HEK293 (cell line): ENCODE results near the gene TMC2.

Experiments
- CTCF ChIA-PET: fragments of 350-600 bp; formaldehyde crosslinking; extraction: SDS; loops from one replicate; lab custom pipeline; 2021; ENCODE audit warnings: antibody characterized with exemption; lab: Yijun Ruan, JAX
- POLR2A ChIA-PET: fragments of 300-600 bp; formaldehyde crosslinking; extraction: SDS; loops from one replicate; lab custom pipeline; 2020; ENCODE audit warnings: antibody characterized with exemption, inconsistent platforms; lab: Yijun Ruan, JAX
- H3K27ac ChIP-seq: fragments of 200-500 bp; sonication (Bioruptor generic); 2 replicates; pipeline ENCODE4 v1.5.1; 2014; ENCODE audit warnings: low read depth, low read length, control low read depth, inconsistent platforms; ENCODE audit errors: extremely low read depth
- H3K36me3 ChIP-seq, 2 experiments: fragments of 200-500 bp in 1 of 2; sonication (Bioruptor generic) in 1 of 2; 1 replicate in 1 of 2; 2 replicates in 1 of 2; pipeline ENCODE4 v1.5.1; 2014 to 2017; ENCODE audit warnings: inconsistent platforms in 2 of 2, low read length in 2 of 2; ENCODE audit not compliant: control insufficient read depth in 2 of 2, insufficient read depth in 1 of 2
- H3K4me1 ChIP-seq: fragments of 200-500 bp; sonication (Bioruptor generic); 2 replicates; pipeline ENCODE4 v1.5.1; 2014; ENCODE audit warnings: mild to moderate bottlenecking, low read length, inconsistent platforms; ENCODE audit not compliant: control insufficient read depth, insufficient read depth
- H3K4me3 ChIP-seq: 2 replicates; pipeline ENCODE4 v1.5.1; 2011; ENCODE audit warnings: low read depth, mild to moderate bottlenecking, control low read depth, low read length, moderate library complexity
- H3K9me3 ChIP-seq: fragments of 200-500 bp; sonication (Bioruptor generic); 2 replicates; pipeline ENCODE4 v1.5.1; 2014; ENCODE audit warnings: low read depth, low read length, inconsistent platforms; ENCODE audit not compliant: control insufficient read depth, insufficient read depth
- EGR2 ChIP-seq: fragments of 450-650 bp; formaldehyde crosslinking; IDR thresholded peaks from 2 replicates; pipeline ENCODE4 v1.5.1; 2016; ENCODE audit warnings: low read depth, missing biosample characterization, missing genetic modification characterization
- GLIS1 ChIP-seq: fragments of 450-650 bp; formaldehyde crosslinking; IDR thresholded peaks from 2 replicates; pipeline ENCODE4 v1.5.1; 2016; ENCODE audit warnings: missing biosample characterization, missing genetic modification characterization
- GLIS2 ChIP-seq: fragments of 450-650 bp; formaldehyde crosslinking; IDR thresholded peaks from 2 replicates; pipeline ENCODE4 v1.5.1; 2016; ENCODE audit warnings: missing biosample characterization, missing genetic modification characterization
- IKZF3 ChIP-seq: fragments of 450-650 bp; IDR thresholded peaks from 2 replicates; pipeline ENCODE4 v1.5.0; 2018; ENCODE audit warnings: missing biosample characterization, mild to moderate bottlenecking, missing genetic modification characterization, moderate library complexity
- KLF10 ChIP-seq: fragments of 450-650 bp; IDR thresholded peaks from 2 replicates; pipeline ENCODE4 v1.5.1; 2018; ENCODE audit warnings: missing biosample characterization, mild to moderate bottlenecking, missing genetic modification characterization
- MZF1 ChIP-seq: fragments of 450-650 bp; formaldehyde crosslinking; IDR thresholded peaks from 2 replicates; pipeline ENCODE4 v1.5.1; 2017; ENCODE audit warnings: missing biosample characterization, missing genetic modification characterization, borderline replicate concordance
- PATZ1 ChIP-seq: fragments of 450-650 bp; formaldehyde crosslinking; IDR thresholded peaks from 2 replicates; pipeline ENCODE4 v1.5.1; 2016; ENCODE audit warnings: missing biosample characterization, missing genetic modification characterization
- REST ChIP-seq: fragments of 450-650 bp; formaldehyde crosslinking; IDR thresholded peaks from 2 replicates; pipeline ENCODE4 v1.5.1; 2016; ENCODE audit warnings: missing biosample characterization, missing genetic modification characterization
- SCRT2 ChIP-seq: fragments of 450-650 bp; formaldehyde crosslinking; IDR thresholded peaks from 2 replicates; pipeline ENCODE4 v1.5.1; 2016; ENCODE audit warnings: missing biosample characterization, missing genetic modification characterization
- SP2 ChIP-seq: fragments of 450-650 bp; formaldehyde crosslinking; IDR thresholded peaks from 2 replicates; pipeline ENCODE4 v1.5.1; 2016; ENCODE audit warnings: missing biosample characterization, missing genetic modification characterization
- SP3 ChIP-seq: fragments of 450-650 bp; formaldehyde crosslinking; IDR thresholded peaks from 2 replicates; pipeline ENCODE4 v1.5.1; 2016; ENCODE audit warnings: missing biosample characterization, missing genetic modification characterization
- ZBTB11 ChIP-seq: fragments of 450-650 bp; formaldehyde crosslinking; conservative IDR thresholded peaks from 2 replicates; pipeline ENCODE4 v1.5.1; 2016; ENCODE audit warnings: low read depth, missing biosample characterization, missing genetic modification characterization
- ZBTB6 ChIP-seq: fragments of 450-650 bp; formaldehyde crosslinking; IDR thresholded peaks from 2 replicates; pipeline ENCODE4 v1.5.1; 2017; ENCODE audit warnings: missing biosample characterization, missing genetic modification characterization
- ZBTB8A ChIP-seq: fragments of 450-650 bp; formaldehyde crosslinking; IDR thresholded peaks from 2 replicates; pipeline ENCODE4 v1.5.1; 2016; ENCODE audit warnings: missing biosample characterization, missing genetic modification characterization
- ZEB2 ChIP-seq: fragments of 450-650 bp; formaldehyde crosslinking; IDR thresholded peaks from 2 replicates; pipeline ENCODE4 v1.5.1; 2016; ENCODE audit warnings: missing biosample characterization, missing genetic modification characterization
- ZNF239 ChIP-seq: fragments of 450-650 bp; formaldehyde crosslinking; IDR thresholded peaks from 2 replicates; pipeline ENCODE4 v1.5.1; 2016; ENCODE audit warnings: missing biosample characterization, missing genetic modification characterization
- ZNF335 ChIP-seq: fragments of 450-650 bp; formaldehyde crosslinking; conservative IDR thresholded peaks from 2 replicates; pipeline ENCODE4 v1.5.1; 2016; ENCODE audit warnings: missing biosample characterization, missing genetic modification characterization
- ZNF366 ChIP-seq: fragments of 450-650 bp; formaldehyde crosslinking; conservative IDR thresholded peaks from 2 replicates; pipeline ENCODE4 v1.5.1; 2016; ENCODE audit warnings: missing biosample characterization, missing genetic modification characterization
- ZNF449 ChIP-seq: fragments of 450-650 bp; formaldehyde crosslinking; IDR thresholded peaks from 2 replicates; pipeline ENCODE4 v1.5.1; 2017; ENCODE audit warnings: missing biosample characterization, mild to moderate bottlenecking, missing genetic modification characterization, moderate library complexity
- ZNF558 ChIP-seq: fragments of 450-650 bp; formaldehyde crosslinking; IDR thresholded peaks from 2 replicates; pipeline ENCODE4 v1.5.1; 2016; ENCODE audit warnings: missing biosample characterization, missing genetic modification characterization
- ZNF610 ChIP-seq: fragments of 450-650 bp; formaldehyde crosslinking; IDR thresholded peaks from 2 replicates; pipeline ENCODE4 v1.5.1; 2016; ENCODE audit warnings: missing biosample characterization, missing genetic modification characterization, borderline replicate concordance
- ZNF629 ChIP-seq: fragments of 450-650 bp; formaldehyde crosslinking; IDR thresholded peaks from 2 replicates; pipeline ENCODE4 v1.5.1; 2017; ENCODE audit warnings: missing biosample characterization, missing genetic modification characterization
- ZNF830 ChIP-seq: fragments of 450-650 bp; IDR thresholded peaks from 2 replicates; pipeline ENCODE4 v1.5.0; 2018; ENCODE audit warnings: missing biosample characterization, missing genetic modification characterization, low read depth, mild to moderate bottlenecking, moderate library complexity
- ZSCAN30 ChIP-seq: fragments of 450-650 bp; IDR thresholded peaks from 2 replicates; pipeline ENCODE4 v1.5.1; 2018; ENCODE audit warnings: missing biosample characterization, mild to moderate bottlenecking, missing genetic modification characterization, moderate library complexity

The TMC2 gene

GRCh38 chr20:2658414-2659354 is 122.3 kb downstream of the TMC2 start:
- no peak overlapping the region for H3K4me3 ChIP-seq
- H3K4me1 ChIP-seq: peaks cover 4% of the 10 kb centered on the region; the same call in 1 of the 2 replicates
- ChIA-PET CTCF (no interaction called here), POLR2A (interaction anchor here (0.6 to 1.3 kb wide), 4 partner anchors 8 to 194 kb away, joined by 3 to 5 read pairs (median 4); no protein-coding TSS in a partner anchor)
- H3K36me3 ChIP-seq: peaks cover 56 to 97% of the 10 kb centered on the region in 2 experiments
- no peaks in the 10 kb centered on the region for H3K9me3 ChIP-seq
- peak overlapping the region; percentile 31; the same call in 1 of the 2 replicates for H3K27ac ChIP-seq
- peak; percentile 47 for TF ChIP-seq IKZF3 (tag by site-specific recombination)
- 0 out of 2 replicates have a peak, but pooled peaks have one; percentile 45 for TF ChIP-seq ZBTB6
- TF ChIP-seq REST (tag by site-specific recombination): 0 out of 2 replicates have a peak, but pooled peaks have one; percentile 37
- peak; percentile 12; the same call in 1 of the 2 replicates for TF ChIP-seq ZNF610 (tag by site-specific recombination)
- TF ChIP-seq ZNF830 (tag by site-specific recombination): no peak
- no peak for TF ChIP-seq EGR2
- peak; percentile 54 for TF ChIP-seq PATZ1 (tag by site-specific recombination)
- TF ChIP-seq ZNF239: no peak
- TF ChIP-seq GLIS2: peak; percentile 47; the same call in 1 of the 2 replicates
- no peak for TF ChIP-seq ZNF449
- peak; percentile 17; the same call in 1 of the 2 replicates for TF ChIP-seq KLF10
- peak; percentile 53 for TF ChIP-seq ZNF335 (tag by site-specific recombination)
- TF ChIP-seq SP3 (tag by site-specific recombination): peak; percentile 27
- peak; percentile 47; the same call in 1 of the 2 replicates for TF ChIP-seq ZNF629 (tag by site-specific recombination)
- no peak for TF ChIP-seq SCRT2 (tag by site-specific recombination)
- peak; percentile 62; the same call in 1 of the 2 replicates for TF ChIP-seq ZEB2 (tag by site-specific recombination)
- TF ChIP-seq ZNF558 (tag by site-specific recombination): 0 out of 2 replicates have a peak, but pooled peaks have one; percentile 39
- peak; percentile 86 for TF ChIP-seq ZNF366 (tag by site-specific recombination)
- TF ChIP-seq ZBTB8A (tag by site-specific recombination): peak; percentile 24; the same call in 1 of the 2 replicates
- peak; percentile 10; the same call in 1 of the 2 replicates for TF ChIP-seq GLIS1 (tag by site-specific recombination)
- peak; percentile 20; the same call in 1 of the 2 replicates for TF ChIP-seq ZSCAN30 (tag by site-specific recombination)
- no peak for TF ChIP-seq ZBTB11 (tag by site-specific recombination)
- peak; percentile 73 for TF ChIP-seq MZF1 (tag by site-specific recombination)
- peak; percentile 50 for TF ChIP-seq SP2 (tag by site-specific recombination)
